Esophagus squamous epithelium (tissue), 5 donors: ENCODE measurements around the gene INPP5E. TPM values are rescaled to one million over a fixed set of nuclear protein-coding genes. Genes with fewer than 3 reads are reported as not detected.

Experiments used
- DNase-seq: peaks from one replicate; lab custom pipeline; 2025; lab: John Stamatoyannopoulos, UW
- H3K27ac ChIP-seq, 4 donors: fragments of 200-600 bp; sonication (generic); one replicate each; pipeline ENCODE4 v1.5.1; 2016 to 2019; ENCODE audit warnings: mild to moderate bottlenecking in 1 of 4
- H3K27me3 ChIP-seq, 4 donors: fragments of 200-600 bp; sonication (generic); 1 replicate in 3 of 4; 2 replicates in 1 of 4; pipeline versions ENCODE4 v1.5.1 to v1.6.0; 2017 to 2021; ENCODE audit warnings: antibody characterized with exemption in 1 of 4
- H3K36me3 ChIP-seq, 3 donors: fragments of 200-600 bp; sonication (generic); one replicate each; pipeline ENCODE4 v1.5.1; 2016 to 2019
- H3K4me1 ChIP-seq, 3 donors: fragments of 200-600 bp; sonication (generic); one replicate each; pipeline ENCODE4 v1.5.1; 2017 to 2019
- H3K4me3 ChIP-seq, 4 donors: fragments of 200-600 bp; sonication (generic); 1 replicate in 3 of 4; 2 replicates in 1 of 4; pipeline ENCODE4 v1.5.1; 2016 to 2019; ENCODE audit warnings: mild to moderate bottlenecking in 2 of 4, moderate library complexity in 1 of 4
- H3K9me3 ChIP-seq, 3 donors: fragments of 200-600 bp; sonication (generic); one replicate each; pipeline ENCODE4 v1.5.1; 2016 to 2019
- POLR2A ChIP-seq, 4 donors: fragments of 450-650 bp; IDR thresholded peaks; one replicate each; pipeline ENCODE4 v1.6.1; 2017; ENCODE audit warnings: antibody characterized with exemption in 4 of 4, mild to moderate bottlenecking in 4 of 4, moderate library complexity in 3 of 4
- WGBS, 2 donors: methylation state at CpG; one replicate each; pipeline ENCODE4 v1.1.5; 2018; 5-methylcytosine and 5-hydroxymethylcytosine counted together
- intact Hi-C: fragments of 100-400 bp; cut with DNase I; formaldehyde crosslinking; loops from one replicate; pipeline ENCODE4 v1.15.0; 2022
- total RNA-seq, 4 donors: library from RNA; depleted of rRNA; stranded (reverse); fragments of >200 nt; gene quantifications; one replicate each; pipeline ENCODE4 v1.1.0, GENCODE V29; 2016
- TF ChIP-seq, protein P1 (sequence below), 6 experiments: fragments of 450-650 bp in 4 of 6; fragments of 200-600 bp in 2 of 6; sonication (generic) in 2 of 6; IDR thresholded peaks; one replicate each; pipeline ENCODE4 v1.5.1; 2016 to 2019; ENCODE audit warnings: antibody characterized with exemption in 6 of 6, mild to moderate bottlenecking in 4 of 6, moderate library complexity in 4 of 6
- donor health status: DM: yes; HTN: yes; CAD: no.

Gene INPP5E
- total RNA-seq, 4 donors from 2014 or later, result 6.2 to 7.8 (median 7.5) TPM

DNA sequence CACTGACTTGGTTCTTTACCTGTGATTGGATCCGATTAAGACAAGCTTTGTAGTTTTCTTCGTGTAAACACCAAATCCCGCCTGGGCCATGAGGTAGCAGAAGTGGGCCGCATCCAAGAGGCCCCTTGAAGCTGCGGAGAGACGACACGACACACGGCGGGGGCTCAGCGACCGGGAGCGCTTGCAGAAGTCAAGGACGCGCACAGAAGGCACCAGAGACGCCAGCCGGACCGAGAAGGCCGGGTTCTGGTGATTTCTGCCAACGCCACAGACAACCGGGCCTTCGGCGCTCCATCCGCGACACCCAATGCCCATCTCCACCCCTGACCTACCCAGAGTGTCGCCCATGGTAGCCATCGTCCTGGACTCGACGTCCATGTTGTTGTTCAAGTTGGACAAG is 19.8 kb upstream of the INPP5E start:
- DNase-seq, result no peak
- H3K27ac ChIP-seq, result no peak overlapping the region
- no peak for TF ChIP-seq POLR2A (IDR thresholded peaks at IDR 0.05)
- TF ChIP-seq, protein P1, sequence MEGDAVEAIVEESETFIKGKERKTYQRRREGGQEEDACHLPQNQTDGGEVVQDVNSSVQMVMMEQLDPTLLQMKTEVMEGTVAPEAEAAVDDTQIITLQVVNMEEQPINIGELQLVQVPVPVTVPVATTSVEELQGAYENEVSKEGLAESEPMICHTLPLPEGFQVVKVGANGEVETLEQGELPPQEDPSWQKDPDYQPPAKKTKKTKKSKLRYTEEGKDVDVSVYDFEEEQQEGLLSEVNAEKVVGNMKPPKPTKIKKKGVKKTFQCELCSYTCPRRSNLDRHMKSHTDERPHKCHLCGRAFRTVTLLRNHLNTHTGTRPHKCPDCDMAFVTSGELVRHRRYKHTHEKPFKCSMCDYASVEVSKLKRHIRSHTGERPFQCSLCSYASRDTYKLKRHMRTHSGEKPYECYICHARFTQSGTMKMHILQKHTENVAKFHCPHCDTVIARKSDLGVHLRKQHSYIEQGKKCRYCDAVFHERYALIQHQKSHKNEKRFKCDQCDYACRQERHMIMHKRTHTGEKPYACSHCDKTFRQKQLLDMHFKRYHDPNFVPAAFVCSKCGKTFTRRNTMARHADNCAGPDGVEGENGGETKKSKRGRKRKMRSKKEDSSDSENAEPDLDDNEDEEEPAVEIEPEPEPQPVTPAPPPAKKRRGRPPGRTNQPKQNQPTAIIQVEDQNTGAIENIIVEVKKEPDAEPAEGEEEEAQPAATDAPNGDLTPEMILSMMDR (IDR thresholded peaks at IDR 0.05), result no peak

DNA sequence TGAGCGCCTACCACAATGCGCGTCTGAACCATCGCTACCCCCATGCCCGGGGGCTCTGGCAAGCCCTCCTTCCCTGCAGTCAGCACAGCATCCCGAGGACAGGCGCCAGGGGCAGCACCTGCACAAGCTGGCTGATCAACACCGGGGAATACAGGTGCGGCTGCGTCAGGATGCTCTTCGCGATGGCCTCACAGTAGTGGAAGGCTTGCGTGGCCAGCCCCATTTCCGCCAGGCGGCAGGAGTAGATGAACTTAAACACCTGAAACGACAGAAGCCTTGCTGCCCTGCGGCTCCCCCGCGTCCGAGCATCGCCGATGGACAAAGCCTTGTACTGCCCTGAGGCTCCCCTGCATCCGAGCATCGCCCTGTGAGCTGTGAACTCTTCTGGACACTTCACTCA is 17.7 kb upstream of the INPP5E start:
- Histone ChIP-seq H3K9me3 (no peaks in the 10 kb centered on the region), H3K27me3 (no peaks in the 10 kb centered on the region), H3K27ac (no peak overlapping the region), H3K4me3 (no peak overlapping the region), H3K4me1 (no peaks in the 10 kb centered on the region), H3K36me3 (peaks cover 64 to 100% (median 72%) of the 10 kb centered on the region in 3 donors)
- intact Hi-C loops, result no loop called here
- TF ChIP-seq POLR2A (IDR thresholded peaks at IDR 0.05), result no peak
- TF ChIP-seq, protein P1 (IDR thresholded peaks at IDR 0.05), result no peak
- no peak for DNase-seq
- WGBS, 2 donors, result 87 to 97% methylated on average over 19 to 23 of the region's 24 CpGs

More for the DNA sequence above, 19.8 kb upstream of the INPP5E start:
- Histone ChIP-seq H3K36me3 (peaks cover 64 to 100% (median 81%) of the 10 kb centered on the region in 3 donors), H3K9me3 (no peaks in the 10 kb centered on the region), H3K4me3 (no peak overlapping the region), H3K27me3 (no peaks in the 10 kb centered on the region), H3K4me1 (no peaks in the 10 kb centered on the region)
- WGBS, 2 donors, result 93 to 96% methylated on average over 11 to 21 of the region's 28 CpGs
- intact Hi-C loops, result no loop called here

DNA sequence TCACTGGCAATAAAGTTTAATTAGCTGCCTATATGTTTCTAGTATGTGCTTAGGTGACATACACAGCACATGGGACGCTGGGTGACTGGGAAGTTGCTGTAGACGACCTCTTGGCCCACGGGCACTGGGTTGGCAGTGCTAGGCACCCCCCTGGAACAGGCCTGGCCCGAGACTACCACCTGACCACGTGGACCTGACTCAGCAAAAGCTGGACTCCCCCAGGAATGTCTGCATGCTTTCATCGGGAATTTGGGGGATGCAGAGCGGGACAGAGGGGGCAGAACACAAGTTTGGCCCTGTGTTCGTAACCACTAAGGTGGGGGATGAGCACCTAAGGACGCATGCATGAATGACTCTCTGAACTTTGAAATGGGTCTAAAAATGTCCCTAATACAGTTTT is 16.6 kb upstream of the INPP5E start:
- intact Hi-C loops, result no loop called here
- Histone ChIP-seq H3K36me3 (peaks cover 58 to 100% (median 69%) of the 10 kb centered on the region in 3 donors), H3K9me3 (no peaks in the 10 kb centered on the region), H3K4me3 (no peak overlapping the region), H3K27ac (no peak overlapping the region), H3K4me1 (no peaks in the 10 kb centered on the region), H3K27me3 (no peaks in the 10 kb centered on the region)
- TF ChIP-seq POLR2A (IDR thresholded peaks at IDR 0.05), result no peak
- TF ChIP-seq, protein P1 (IDR thresholded peaks at IDR 0.05), result no peak
- no peak for DNase-seq
- WGBS, 2 donors, result 85 to 87% methylated on average over 7 to 8 of the region's 9 CpGs

GRCh38 chr9:136455043-136456002 is 15.7 kb upstream of the INPP5E start:
- Histone ChIP-seq H3K4me1 (no peaks in the 10 kb centered on the region), H3K27ac (no peak overlapping the region), H3K27me3 (no peaks in the 10 kb centered on the region), H3K9me3 (no peaks in the 10 kb centered on the region), H3K36me3 (peaks cover 50 to 100% (median 74%) of the 10 kb centered on the region in 3 donors), H3K4me3 (no peak overlapping the region)
- intact Hi-C loops, result no loop called here
- TF ChIP-seq, protein P1 (IDR thresholded peaks at IDR 0.05), result no peak
- no peak for TF ChIP-seq POLR2A (IDR thresholded peaks at IDR 0.05)
- 95 to 96% methylated on average over 7 to 26 of the region's 43 CpGs for WGBS, 2 donors
- DNase-seq, result no peak
